Astrocyte of the spinal cord (primary cell): ENCODE measurements around the gene NR1H4.

ENCODE experiments used
- DNase-seq: peaks from one replicate; pipeline ENCODE4 v3.0.0; 2011; ENCODE audit warnings: low read depth, low spot score
- H3K4me3 ChIP-seq: 2 replicates; pipeline ENCODE4 v1.5.1; 2011; ENCODE audit warnings: low read depth, mild to moderate bottlenecking, low read length, moderate library complexity
- in situ Hi-C: cut with HindIII; loops from 2 replicates; pipeline ENCODE4 v1.10.0; 2017; ENCODE audit warnings: low sequenced_read_pairs
- TF ChIP-seq, protein P1 (sequence below): IDR thresholded peaks from 2 replicates; pipeline ENCODE4 v1.5.1; 2012; ENCODE audit warnings: low read depth, mild to moderate bottlenecking, low read length, inconsistent platforms

The NR1H4 gene

GRCh38 chr12:100515968-100516367 is 42.3 kb downstream of the NR1H4 start:
- in situ Hi-C loops: no loop called here
- TF ChIP-seq, protein P1, sequence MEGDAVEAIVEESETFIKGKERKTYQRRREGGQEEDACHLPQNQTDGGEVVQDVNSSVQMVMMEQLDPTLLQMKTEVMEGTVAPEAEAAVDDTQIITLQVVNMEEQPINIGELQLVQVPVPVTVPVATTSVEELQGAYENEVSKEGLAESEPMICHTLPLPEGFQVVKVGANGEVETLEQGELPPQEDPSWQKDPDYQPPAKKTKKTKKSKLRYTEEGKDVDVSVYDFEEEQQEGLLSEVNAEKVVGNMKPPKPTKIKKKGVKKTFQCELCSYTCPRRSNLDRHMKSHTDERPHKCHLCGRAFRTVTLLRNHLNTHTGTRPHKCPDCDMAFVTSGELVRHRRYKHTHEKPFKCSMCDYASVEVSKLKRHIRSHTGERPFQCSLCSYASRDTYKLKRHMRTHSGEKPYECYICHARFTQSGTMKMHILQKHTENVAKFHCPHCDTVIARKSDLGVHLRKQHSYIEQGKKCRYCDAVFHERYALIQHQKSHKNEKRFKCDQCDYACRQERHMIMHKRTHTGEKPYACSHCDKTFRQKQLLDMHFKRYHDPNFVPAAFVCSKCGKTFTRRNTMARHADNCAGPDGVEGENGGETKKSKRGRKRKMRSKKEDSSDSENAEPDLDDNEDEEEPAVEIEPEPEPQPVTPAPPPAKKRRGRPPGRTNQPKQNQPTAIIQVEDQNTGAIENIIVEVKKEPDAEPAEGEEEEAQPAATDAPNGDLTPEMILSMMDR: no peak
- no peak overlapping the region for H3K4me3 ChIP-seq
- no peak for DNase-seq

DNA sequence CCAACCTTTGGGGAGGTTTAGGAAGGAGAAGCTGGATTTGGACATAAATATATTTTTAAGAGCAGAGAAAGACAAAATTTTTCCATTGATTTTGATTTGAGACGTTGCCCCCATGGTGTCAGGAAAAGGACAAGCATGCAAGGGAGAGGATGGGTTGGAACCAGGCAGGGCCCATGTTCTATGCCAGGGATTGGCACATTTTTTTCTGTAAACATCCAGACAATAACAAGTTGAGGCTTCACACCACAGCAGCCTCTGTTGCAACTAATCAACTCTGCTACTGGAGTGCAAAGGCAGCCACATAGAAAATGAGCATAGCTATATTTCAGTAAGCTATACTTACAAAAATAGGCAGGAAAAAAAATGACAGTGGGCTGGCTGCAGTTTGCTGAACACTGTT is 44.7 kb downstream of the NR1H4 start:
- no peak overlapping the region for H3K4me3 ChIP-seq
- in situ Hi-C loops: no loop called here
- TF ChIP-seq, protein P1: no peak
- DNase-seq: no peak

- DNase-seq: no peak
- in situ Hi-C loops: no loop called here
- TF ChIP-seq, protein P1: no peak
- no peak overlapping the region for H3K4me3 ChIP-seq
Measured at GRCh38 chr12:100520048-100520769, 46.5 kb downstream of the NR1H4 start.

- TF ChIP-seq, protein P1: no peak
- in situ Hi-C loops: no loop called here
- DNase-seq: no peak
- H3K4me3 ChIP-seq: no peak overlapping the region
Measured at GRCh38 chr12:100521958-100522357, 48.3 kb downstream of the NR1H4 start.

- no peak for DNase-seq
- no peak overlapping the region for H3K4me3 ChIP-seq
- TF ChIP-seq, protein P1: no peak
- in situ Hi-C loops: no loop called here
Measured at GRCh38 chr12:100528034-100528433, 54.4 kb downstream of the NR1H4 start.

GRCh38 chr12:100528471-100529127 is 54.9 kb downstream of the NR1H4 start:
- TF ChIP-seq, protein P1: no peak
- H3K4me3 ChIP-seq: no peak overlapping the region
- in situ Hi-C loops: no loop called here
- no peak for DNase-seq
